ENCODE results near the gene ZBTB20.

DNA sequence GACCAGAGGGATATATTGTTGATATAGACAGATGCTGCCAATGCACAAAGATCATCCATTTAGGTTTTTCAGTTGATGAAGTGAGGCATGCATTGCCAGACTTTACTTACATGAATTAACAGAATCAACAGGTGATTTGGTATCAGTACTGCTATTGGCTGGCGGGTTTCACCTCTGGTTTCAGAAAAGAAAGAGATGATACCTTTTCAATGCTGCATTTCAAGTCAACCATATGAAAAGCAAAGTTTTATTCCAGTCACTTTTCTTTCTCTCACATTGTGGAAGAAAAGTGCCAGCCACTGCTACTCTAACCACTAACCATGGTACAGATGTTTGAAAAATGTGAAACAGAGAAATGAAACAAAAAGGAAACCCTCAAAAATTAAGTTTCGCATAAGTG lies 564.2 kb downstream of the ZBTB20 start:
- TF ChIP-seq, protein P1, sequence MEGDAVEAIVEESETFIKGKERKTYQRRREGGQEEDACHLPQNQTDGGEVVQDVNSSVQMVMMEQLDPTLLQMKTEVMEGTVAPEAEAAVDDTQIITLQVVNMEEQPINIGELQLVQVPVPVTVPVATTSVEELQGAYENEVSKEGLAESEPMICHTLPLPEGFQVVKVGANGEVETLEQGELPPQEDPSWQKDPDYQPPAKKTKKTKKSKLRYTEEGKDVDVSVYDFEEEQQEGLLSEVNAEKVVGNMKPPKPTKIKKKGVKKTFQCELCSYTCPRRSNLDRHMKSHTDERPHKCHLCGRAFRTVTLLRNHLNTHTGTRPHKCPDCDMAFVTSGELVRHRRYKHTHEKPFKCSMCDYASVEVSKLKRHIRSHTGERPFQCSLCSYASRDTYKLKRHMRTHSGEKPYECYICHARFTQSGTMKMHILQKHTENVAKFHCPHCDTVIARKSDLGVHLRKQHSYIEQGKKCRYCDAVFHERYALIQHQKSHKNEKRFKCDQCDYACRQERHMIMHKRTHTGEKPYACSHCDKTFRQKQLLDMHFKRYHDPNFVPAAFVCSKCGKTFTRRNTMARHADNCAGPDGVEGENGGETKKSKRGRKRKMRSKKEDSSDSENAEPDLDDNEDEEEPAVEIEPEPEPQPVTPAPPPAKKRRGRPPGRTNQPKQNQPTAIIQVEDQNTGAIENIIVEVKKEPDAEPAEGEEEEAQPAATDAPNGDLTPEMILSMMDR (IDR thresholded peaks at IDR 0.05; ENCODE audit: insufficient read depth, low read depth, low read length), result no peak
- TF ChIP-seq EZH2 (IDR thresholded peaks at IDR 0.05; ENCODE audit: insufficient read depth, low read length), result no peak
